IPS-15b (cell line): ENCODE data around the gene CCT8.

Experiments
- H3K27me3 ChIP-seq: one replicate; pipeline ENCODE4 v1.6.1; 2013; ENCODE audit warnings: low read length; ENCODE audit not compliant: control insufficient read depth, insufficient read depth
- H3K36me3 ChIP-seq: one replicate; pipeline ENCODE4 v1.6.1; 2013; ENCODE audit warnings: low read length; ENCODE audit not compliant: control insufficient read depth, insufficient read depth
- H3K4me1 ChIP-seq: one replicate; pipeline ENCODE4 v1.6.1; 2013; ENCODE audit warnings: mild to moderate bottlenecking, low read length; ENCODE audit not compliant: control insufficient read depth, insufficient read depth
- H3K4me3 ChIP-seq: one replicate; pipeline ENCODE4 v1.5.1; 2013; ENCODE audit warnings: low read depth, low read length
- H3K9ac ChIP-seq: one replicate; pipeline ENCODE4 v1.6.1; 2013; ENCODE audit warnings: low read depth, mild to moderate bottlenecking, low read length
- H3K9me3 ChIP-seq: one replicate; pipeline ENCODE4 v1.6.1; 2013; ENCODE audit warnings: mild to moderate bottlenecking, low read length; ENCODE audit not compliant: control insufficient read depth, insufficient read depth

Gene CCT8

GRCh38 chr21:29073222-29074006 is at the start of gene CCT8:
Gene CCT8 (minus strand): TSS chr21:29073648. CDS start chr21:29073590, 58 bp downstream.
- H3K36me3 ChIP-seq = no peaks in the 10 kb centered on the region
- H3K27me3 ChIP-seq = no peaks in the 10 kb centered on the region
- peak within 1 kb of the TSS; percentile 100 for H3K4me3 ChIP-seq
- peak within 1 kb of the TSS; percentile 96 for H3K9ac ChIP-seq
- no peaks in the 10 kb centered on the region for H3K9me3 ChIP-seq
- no peaks in the 10 kb centered on the region for H3K4me1 ChIP-seq

GRCh38 chr21:29121759-29122158 is 48.3 kb upstream of the CCT8 start:
- Histone ChIP-seq H3K9ac (no peak overlapping the region), H3K36me3 (no peaks in the 10 kb centered on the region), H3K4me3 (no peak overlapping the region), H3K27me3 (no peaks in the 10 kb centered on the region), H3K9me3 (no peaks in the 10 kb centered on the region), H3K4me1 (peaks cover 3% of the 10 kb centered on the region)

GRCh38 chr21:29117372-29117955 is 44.0 kb upstream of the CCT8 start:
- Histone ChIP-seq H3K4me1 (peaks cover 15% of the 10 kb centered on the region), H3K27me3 (no peaks in the 10 kb centered on the region), H3K9ac (no peak overlapping the region), H3K9me3 (no peaks in the 10 kb centered on the region), H3K36me3 (no peaks in the 10 kb centered on the region), H3K4me3 (no peak overlapping the region)

GRCh38 chr21:29115899-29116298 is 42.5 kb upstream of the CCT8 start:
- Histone ChIP-seq H3K36me3 (no peaks in the 10 kb centered on the region), H3K4me3 (no peak overlapping the region), H3K9me3 (no peaks in the 10 kb centered on the region), H3K9ac (no peak overlapping the region), H3K4me1 (peaks cover 15% of the 10 kb centered on the region), H3K27me3 (no peaks in the 10 kb centered on the region)

GRCh38 chr21:29114765-29115500 is 41.5 kb upstream of the CCT8 start:
- H3K36me3 ChIP-seq = no peaks in the 10 kb centered on the region
- H3K9me3 ChIP-seq = no peaks in the 10 kb centered on the region
- H3K27me3 ChIP-seq = no peaks in the 10 kb centered on the region
- H3K9ac ChIP-seq = no peak overlapping the region
- no peak overlapping the region for H3K4me3 ChIP-seq
- H3K4me1 ChIP-seq = peaks cover 15% of the 10 kb centered on the region

- Histone ChIP-seq H3K4me1 (no peaks in the 10 kb centered on the region), H3K9ac (no peak overlapping the region), H3K36me3 (no peaks in the 10 kb centered on the region), H3K27me3 (no peaks in the 10 kb centered on the region), H3K4me3 (no peak overlapping the region), H3K9me3 (no peaks in the 10 kb centered on the region)
Measured at GRCh38 chr21:29105218-29105617, 31.8 kb upstream of the CCT8 start.

GRCh38 chr21:29104239-29104708 is 30.8 kb upstream of the CCT8 start:
- no peak overlapping the region for H3K4me3 ChIP-seq
- no peaks in the 10 kb centered on the region for H3K36me3 ChIP-seq
- no peaks in the 10 kb centered on the region for H3K27me3 ChIP-seq
- H3K9me3 ChIP-seq = no peaks in the 10 kb centered on the region
- H3K4me1 ChIP-seq = no peaks in the 10 kb centered on the region
- H3K9ac ChIP-seq = no peak overlapping the region

GRCh38 chr21:29102791-29103257 is 29.4 kb upstream of the CCT8 start:
- no peaks in the 10 kb centered on the region for H3K9me3 ChIP-seq
- H3K36me3 ChIP-seq = no peaks in the 10 kb centered on the region
- H3K27me3 ChIP-seq = no peaks in the 10 kb centered on the region
- no peak overlapping the region for H3K9ac ChIP-seq
- no peaks in the 10 kb centered on the region for H3K4me1 ChIP-seq
- H3K4me3 ChIP-seq = no peak overlapping the region

- Histone ChIP-seq H3K9ac (no peak overlapping the region), H3K4me3 (no peak overlapping the region), H3K36me3 (no peaks in the 10 kb centered on the region), H3K27me3 (no peaks in the 10 kb centered on the region), H3K4me1 (no peaks in the 10 kb centered on the region), H3K9me3 (no peaks in the 10 kb centered on the region)
Measured at GRCh38 chr21:29098156-29098555, 24.7 kb upstream of the CCT8 start.

GRCh38 chr21:29096218-29097015 is 23.0 kb upstream of the CCT8 start:
- H3K4me3 ChIP-seq = no peak overlapping the region
- no peaks in the 10 kb centered on the region for H3K9me3 ChIP-seq
- H3K27me3 ChIP-seq = no peaks in the 10 kb centered on the region
- H3K9ac ChIP-seq = no peak overlapping the region
- no peaks in the 10 kb centered on the region for H3K4me1 ChIP-seq
- no peaks in the 10 kb centered on the region for H3K36me3 ChIP-seq
